ENCODE measurements around the gene CPT1A. TPM values are rescaled to one million over a fixed set of nuclear protein-coding genes. Genes with fewer than 3 reads are reported as not detected.
A peak's percentile ranks its signal among the peaks of the same experiment; 100 is the strongest.

Gene CPT1A
- total RNA-seq, 1 experiment from 2014 or later: 0.39 TPM

DNA sequence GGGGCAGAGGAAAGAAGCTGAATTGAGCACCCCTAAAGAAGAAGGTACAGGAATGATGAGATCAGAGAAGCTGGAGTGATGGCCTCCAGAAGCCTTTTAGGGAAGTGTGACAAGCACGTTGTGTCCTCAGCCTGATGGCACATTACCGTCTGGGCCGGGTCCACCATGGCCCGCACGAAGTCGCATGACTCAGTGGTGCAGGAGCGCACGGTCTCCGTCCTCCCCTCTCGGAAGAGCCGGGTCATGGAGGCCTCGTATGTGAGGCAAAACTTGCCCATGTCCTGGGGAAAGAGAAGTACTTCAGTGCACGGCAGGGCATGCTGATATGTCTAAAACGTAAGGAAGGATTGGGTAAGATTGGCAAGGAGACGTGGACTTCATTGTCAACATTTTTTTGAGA, 79.2 kb downstream of the CPT1A start:
- no peak for DNase-seq (ENCODE audit: low read depth)

DNA sequence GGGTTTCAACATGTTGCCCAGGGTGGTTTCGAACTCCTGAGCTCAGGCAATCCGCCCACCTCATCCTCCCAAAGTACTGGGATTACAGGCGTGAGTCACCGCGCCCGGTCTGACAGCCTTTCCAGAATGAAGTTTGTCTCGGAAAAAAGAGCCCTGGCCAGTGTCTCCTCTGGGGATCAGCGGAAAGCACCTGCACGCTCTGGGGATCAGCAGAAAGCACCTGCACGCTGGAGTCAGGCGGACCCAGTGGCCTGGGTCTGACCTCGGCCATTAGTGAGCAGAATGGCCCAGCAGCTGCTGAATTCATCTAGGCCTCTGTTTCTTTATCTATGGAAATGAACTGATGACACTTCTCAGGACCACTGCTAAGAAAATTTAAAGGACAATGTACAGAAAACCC, 79.9 kb downstream of the CPT1A start:
- DNase-seq (ENCODE audit: low read depth): no peak

GRCh38 chr11:68759991-68760390, 81.7 kb downstream of the CPT1A start:
- DNase-seq (ENCODE audit: low read depth): no peak

- no peak for DNase-seq (ENCODE audit: low read depth)
Measured at GRCh38 chr11:68757711-68758110, 84.0 kb downstream of the CPT1A start.

- peak; percentile 9 for DNase-seq (ENCODE audit: low read depth)
Measured at GRCh38 chr11:68756171-68756766, 85.4 kb downstream of the CPT1A start.

DNA sequence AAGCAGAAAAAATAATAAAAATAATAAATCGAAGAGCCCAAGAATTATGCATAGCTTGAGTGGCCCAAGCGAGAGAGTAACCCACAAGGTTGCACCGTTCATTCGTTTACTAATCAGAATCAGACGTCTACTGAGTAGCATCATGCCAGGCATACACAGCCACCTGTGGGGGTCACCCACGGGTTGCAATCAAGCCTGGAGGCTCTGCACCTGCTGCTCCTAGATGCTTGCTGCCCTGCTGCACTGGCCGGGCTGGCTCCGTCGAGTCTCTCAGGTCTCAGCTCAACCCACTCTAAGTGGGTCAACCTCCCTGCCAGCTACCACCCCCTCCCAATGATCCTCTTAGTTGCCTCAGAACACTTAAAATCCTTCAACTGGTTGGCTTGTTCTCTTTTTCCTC, 88.4 kb downstream of the CPT1A start:
- DNase-seq (ENCODE audit: low read depth): no peak

GRCh38 chr11:68751331-68751856, 90.3 kb downstream of the CPT1A start, which contains the start of gene TESMIN:
TSS of gene TESMIN (minus strand) at chr11:68751520. CDS start at chr11:68750660, 860 bp downstream.
- DNase-seq (ENCODE audit: low read depth): no peak

DNA sequence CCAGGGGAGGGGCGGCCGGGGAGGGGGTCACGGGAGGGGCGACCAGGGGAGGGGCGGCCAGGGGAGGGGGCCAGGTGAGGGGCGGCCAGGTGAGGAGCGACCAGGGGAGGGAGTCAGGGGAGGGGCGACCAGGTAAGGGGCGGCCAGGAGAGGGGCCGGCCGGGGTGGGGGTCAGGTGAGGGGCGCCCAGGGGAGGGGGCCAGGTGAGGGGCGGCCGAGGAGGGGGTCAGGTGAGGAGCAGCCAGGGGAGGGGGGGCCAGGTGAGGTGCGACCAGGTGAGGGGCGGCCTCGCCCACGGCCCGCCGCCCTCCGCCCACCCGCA, 90.8 kb downstream of the CPT1A start:
- no peak for DNase-seq (ENCODE audit: low read depth)

DNA sequence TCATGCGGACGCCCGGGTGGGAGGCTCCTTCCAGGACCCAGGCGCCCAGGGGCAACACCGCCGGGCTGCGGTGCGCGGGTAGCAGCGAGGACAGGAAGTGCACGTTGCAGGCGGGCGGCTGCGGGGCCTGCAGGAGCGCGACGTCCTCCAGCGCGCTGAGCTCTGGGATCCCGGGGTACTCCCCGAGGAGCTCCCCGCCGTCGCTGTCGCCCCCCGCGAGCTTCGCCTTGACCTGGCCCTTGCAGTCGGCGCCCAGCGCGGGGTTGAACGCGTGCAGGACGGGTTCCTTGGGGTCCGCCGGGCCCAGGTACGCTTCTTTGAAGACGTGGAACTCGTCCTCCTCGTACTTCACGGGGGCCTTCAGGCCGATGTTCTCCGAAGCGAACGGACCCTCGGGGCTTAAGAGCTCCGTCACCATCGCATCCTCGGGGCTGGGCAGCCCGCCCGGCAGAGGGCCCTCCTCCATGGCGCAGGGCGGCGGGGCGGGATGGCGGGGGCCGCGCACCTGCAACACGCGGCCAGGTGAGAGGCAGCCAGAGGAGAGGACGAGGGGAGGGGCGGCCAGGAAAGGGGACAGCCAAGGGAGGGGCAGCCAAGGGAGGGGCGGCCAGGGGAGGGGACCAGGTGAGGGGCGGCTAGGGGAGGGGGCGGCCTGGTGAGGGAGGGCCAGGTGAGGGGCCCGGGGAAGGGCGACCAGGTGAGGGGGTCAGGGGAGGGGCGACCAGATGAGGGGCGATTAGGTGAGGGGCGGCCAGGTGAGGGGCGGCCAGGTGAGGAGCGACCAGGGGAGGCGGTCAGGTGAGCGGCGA, 91.3 kb downstream of the CPT1A start:
- no peak for DNase-seq (ENCODE audit: low read depth)

DNA sequence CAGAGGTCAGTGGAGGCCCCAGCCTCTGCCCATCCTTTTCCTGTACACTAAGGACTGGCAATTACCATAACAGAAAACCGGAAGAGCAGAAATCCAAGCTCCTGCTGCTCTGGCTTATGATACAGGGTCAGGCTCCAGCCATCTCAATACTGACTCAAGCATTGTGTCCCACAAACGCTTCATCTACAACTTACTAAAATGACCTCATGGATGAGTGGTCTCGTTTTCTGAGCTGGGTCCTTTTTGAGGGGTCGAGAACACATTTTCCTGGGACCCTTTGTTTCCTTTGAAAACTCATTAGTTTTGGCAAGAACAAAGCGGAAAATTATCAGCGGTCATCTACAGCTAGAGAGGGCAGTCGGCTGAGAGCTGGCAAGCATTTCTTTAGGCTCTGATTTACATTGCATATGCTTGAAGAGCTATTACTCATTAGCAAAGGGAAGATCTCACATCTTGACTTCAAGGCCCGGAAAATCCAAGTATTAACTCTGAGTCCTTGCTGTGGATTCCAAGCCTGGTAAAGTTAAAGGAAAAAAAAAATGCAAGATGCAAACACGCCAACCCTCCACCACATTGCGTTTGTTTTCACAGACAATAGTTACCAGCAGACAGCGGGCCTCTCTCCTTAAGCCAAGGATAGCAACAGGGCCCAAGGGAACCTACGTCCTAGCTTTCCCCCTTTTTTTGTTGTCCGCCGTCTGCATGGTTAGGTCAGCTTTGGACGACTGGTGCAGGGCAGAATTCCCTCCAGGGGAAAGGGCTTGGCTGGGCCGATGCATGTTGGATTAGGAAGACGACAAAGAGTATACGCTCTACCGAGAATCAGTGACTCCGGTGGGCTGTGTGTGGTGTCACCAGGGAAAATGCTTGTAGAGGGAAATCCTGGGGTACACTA, 92.2 kb downstream of the CPT1A start:
- no peak for DNase-seq (ENCODE audit: low read depth)

- no peak for DNase-seq (ENCODE audit: low read depth)
Measured at GRCh38 chr11:68748061-68748460, 93.7 kb downstream of the CPT1A start.

- DNase-seq (ENCODE audit: low read depth): no peak
Measured at GRCh38 chr11:68743539-68743938, 98.2 kb downstream of the CPT1A start.

DNA sequence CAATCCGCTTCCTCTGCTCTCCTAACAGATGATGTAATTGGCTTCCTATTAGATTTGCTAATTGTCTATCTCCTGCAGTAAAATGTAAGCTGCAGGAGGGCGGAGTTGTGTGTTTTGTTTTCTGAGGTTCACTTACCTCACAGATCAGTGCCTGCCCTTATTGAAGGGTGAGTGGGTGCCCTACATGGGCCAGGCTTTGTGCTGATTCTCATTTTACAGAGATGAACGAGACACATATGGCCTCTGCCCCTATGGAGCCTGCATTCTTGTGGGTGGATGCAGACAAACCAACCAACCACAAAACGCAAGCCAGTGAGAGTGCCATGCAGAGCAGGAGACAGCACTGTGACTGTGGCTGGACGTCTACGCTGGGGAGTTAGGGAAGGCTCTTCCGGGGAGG, 100.3 kb downstream of the CPT1A start:
- no peak for DNase-seq (ENCODE audit: low read depth)

DNA sequence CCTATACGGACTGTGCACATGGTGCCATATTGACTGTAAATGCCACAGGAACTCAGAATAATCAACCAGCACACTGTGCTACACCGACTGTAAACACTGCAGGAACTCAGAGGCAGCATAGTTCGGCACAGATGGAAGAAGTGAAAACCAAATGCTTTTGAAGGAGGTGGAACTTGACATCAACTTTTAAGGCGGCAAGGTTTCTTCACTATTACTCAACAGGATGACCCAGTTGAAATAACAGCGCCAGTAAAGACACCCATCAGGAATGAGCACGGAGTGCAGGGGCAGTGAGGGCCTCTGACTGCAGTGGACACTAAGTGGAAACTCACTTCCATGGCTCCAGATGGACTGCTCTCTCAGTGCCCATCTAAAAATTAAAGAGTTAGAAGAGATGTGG, 106.1 kb downstream of the CPT1A start:
- DNase-seq (ENCODE audit: low read depth): no peak

DNA sequence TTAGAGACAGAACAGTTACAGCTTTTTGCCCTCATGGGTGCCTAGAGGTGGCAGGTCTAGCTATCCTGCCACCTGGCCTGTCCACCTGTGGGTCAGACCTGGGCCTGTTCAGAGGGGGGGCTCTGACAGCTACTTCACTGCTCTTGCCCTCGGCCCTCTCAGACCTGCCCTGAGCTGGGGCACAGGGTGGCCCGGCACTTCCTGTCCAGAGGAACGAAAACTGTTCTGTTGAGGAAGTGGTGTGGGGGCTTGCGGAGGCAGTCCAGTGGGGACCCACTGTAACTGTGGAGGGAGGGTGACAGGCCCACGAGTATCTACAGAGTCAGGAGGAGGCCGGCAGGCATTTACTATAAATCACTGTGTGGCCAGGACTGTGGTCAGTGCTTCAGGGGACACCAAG, 106.6 kb downstream of the CPT1A start:
- DNase-seq (ENCODE audit: low read depth): no peak

DNA sequence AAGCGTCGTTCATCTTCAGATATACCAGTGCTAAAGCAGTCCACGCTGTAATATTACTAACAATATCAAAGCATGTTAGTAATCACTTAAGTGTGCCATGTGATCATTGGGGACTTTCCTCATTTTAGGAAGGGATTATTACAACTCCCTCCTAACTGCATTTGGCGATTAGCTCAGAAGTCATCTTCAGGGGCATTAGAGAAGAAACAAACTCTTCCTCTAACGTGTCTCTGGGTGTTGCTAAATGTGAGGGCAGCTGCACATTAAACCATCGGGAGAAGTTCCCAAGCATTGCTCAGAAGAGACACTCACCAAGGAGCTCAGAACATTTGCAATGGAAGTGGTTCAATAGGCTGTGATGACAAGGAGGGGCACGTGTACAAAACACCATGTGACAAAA, 107.6 kb downstream of the CPT1A start:
- DNase-seq (ENCODE audit: low read depth): no peak

DNA sequence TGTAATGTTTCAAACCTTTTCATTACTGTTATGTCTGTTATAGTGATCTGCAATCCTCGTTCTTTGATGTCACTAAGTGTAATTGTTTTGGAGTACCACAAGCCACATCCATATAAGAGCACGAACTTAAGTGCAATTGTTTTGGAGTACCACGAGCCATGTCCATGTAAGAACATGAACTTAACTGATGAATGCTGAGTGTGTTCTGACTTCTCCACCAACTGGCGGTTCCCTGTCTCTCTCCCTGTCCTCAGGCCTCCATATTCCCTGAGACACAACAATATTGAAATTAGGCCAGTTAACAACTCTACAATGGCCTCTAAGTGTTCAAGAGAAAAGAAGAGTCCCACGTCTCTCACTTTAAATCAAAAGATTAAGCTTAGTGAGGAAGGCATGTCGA, 113.9 kb downstream of the CPT1A start:
- DNase-seq (ENCODE audit: low read depth): no peak

- no peak for DNase-seq (ENCODE audit: low read depth)
Measured at GRCh38 chr11:68724293-68724692, 117.4 kb downstream of the CPT1A start.

- no peak for DNase-seq (ENCODE audit: low read depth)
Measured at GRCh38 chr11:68722143-68722542, 119.6 kb downstream of the CPT1A start.

- DNase-seq (ENCODE audit: low read depth): no peak
Measured at GRCh38 chr11:68721075-68721474, 120.6 kb downstream of the CPT1A start.

GRCh38 chr11:68715456-68716122, 126.1 kb downstream of the CPT1A start:
- no peak for DNase-seq (ENCODE audit: low read depth)

Measured in HT1080 (cell line).